Measurements from ENCODE around the gene FYB1. TPM values are rescaled to one million over a fixed set of nuclear protein-coding genes. Genes with fewer than 3 reads are reported as not detected.

Gene FYB1
- total RNA-seq, 1 experiment from 2014 or later = not detected

DNA sequence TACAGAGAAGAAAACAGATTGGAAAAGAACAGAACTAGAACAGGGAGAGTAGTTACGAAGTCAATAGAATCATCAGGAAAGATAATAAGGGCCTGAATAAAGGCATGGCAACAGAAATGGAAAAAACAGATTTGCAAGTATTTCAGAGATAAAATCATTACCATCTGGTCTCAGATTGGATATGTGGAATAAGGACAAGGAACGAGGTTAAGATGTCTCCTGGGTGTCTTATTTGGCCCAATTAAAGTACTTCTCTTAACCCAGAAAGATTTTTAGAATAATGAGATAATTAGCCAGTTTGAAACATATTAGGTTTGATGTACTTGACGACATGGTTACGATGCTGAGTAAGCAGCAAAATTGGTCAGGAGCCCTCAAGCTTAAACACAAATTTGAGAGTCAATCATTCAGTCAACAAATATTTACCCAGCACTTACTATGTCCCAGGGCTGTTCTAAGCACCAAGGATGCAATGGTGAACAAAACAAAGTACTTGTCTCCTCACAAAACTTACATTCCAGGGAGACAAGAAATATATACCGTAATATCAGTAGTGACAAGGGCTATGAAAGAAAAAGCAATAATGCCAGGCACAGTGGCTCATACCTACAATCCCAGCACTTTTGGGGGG, 163.5 kb downstream of the FYB1 start:
- no peak overlapping the region for H3K27ac ChIP-seq (ENCODE audit: insufficient read length, low read depth, low read length)

More for the DNA sequence above, 163.5 kb downstream of the FYB1 start:
- no peak overlapping the region for H2AFZ ChIP-seq (ENCODE audit: low read length)
- no peak overlapping the region for H3K9ac ChIP-seq (ENCODE audit: extremely low read depth, insufficient read length, low read length)
- no peaks in the 10 kb centered on the region for H3K4me1 ChIP-seq (ENCODE audit: insufficient read depth, low read length)
- Mint-ChIP-seq H3K27me3 (ENCODE audit: low read depth) (no peaks in the 10 kb centered on the region), H3K27ac (no peak overlapping the region), H3K4me1 (peaks cover 3 to 8% of the 10 kb centered on the region in 2 experiments), H3K36me3 (ENCODE audit: insufficient read depth in 1 of 3, low read depth in 3 of 3) (peaks cover 0 to 1% (median 0%) of the 10 kb centered on the region in 3 experiments; a peak in 1 of 7 replicates), H3K4me3 (no peak overlapping the region), H3K9me3 (no peaks in the 10 kb centered on the region)
- H3K4me2 ChIP-seq (ENCODE audit: insufficient read depth, insufficient read length, low read length) = no peak overlapping the region
- H3K79me1 ChIP-seq (ENCODE audit: insufficient read depth, low read depth, low read length, poor library complexity, severe bottlenecking) = no peaks in the 10 kb centered on the region
- H2BK15ac ChIP-seq (ENCODE audit: low read depth, low read length) = no peak overlapping the region
- no peak overlapping the region for H3K14ac ChIP-seq (ENCODE audit: insufficient read depth, low read length)
- no peak overlapping the region for H3K56ac ChIP-seq (ENCODE audit: insufficient read length, low read depth, low read length)
- DNase-seq = no peak
- no peak overlapping the region for H2BK12ac ChIP-seq (ENCODE audit: insufficient read length, low read depth, low read length)
- no peaks in the 10 kb centered on the region; the same call in 1 of the 2 replicates for H3K79me2 ChIP-seq (ENCODE audit: insufficient read depth, low read length)
- TF ChIP-seq, protein P1, sequence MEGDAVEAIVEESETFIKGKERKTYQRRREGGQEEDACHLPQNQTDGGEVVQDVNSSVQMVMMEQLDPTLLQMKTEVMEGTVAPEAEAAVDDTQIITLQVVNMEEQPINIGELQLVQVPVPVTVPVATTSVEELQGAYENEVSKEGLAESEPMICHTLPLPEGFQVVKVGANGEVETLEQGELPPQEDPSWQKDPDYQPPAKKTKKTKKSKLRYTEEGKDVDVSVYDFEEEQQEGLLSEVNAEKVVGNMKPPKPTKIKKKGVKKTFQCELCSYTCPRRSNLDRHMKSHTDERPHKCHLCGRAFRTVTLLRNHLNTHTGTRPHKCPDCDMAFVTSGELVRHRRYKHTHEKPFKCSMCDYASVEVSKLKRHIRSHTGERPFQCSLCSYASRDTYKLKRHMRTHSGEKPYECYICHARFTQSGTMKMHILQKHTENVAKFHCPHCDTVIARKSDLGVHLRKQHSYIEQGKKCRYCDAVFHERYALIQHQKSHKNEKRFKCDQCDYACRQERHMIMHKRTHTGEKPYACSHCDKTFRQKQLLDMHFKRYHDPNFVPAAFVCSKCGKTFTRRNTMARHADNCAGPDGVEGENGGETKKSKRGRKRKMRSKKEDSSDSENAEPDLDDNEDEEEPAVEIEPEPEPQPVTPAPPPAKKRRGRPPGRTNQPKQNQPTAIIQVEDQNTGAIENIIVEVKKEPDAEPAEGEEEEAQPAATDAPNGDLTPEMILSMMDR (conservative IDR thresholded peaks at IDR 0.05) = no peak
- no peaks in the 10 kb centered on the region for H3K23me2 ChIP-seq (ENCODE audit: insufficient read length, low read depth, low read length, poor library complexity, severe bottlenecking)
- no peaks in the 10 kb centered on the region for H3K27me3 ChIP-seq (ENCODE audit: insufficient read depth, low read length)
- no peaks in the 10 kb centered on the region for H4K20me1 ChIP-seq (ENCODE audit: control insufficient read depth, insufficient read depth, insufficient read length)
- H2BK120ac ChIP-seq (ENCODE audit: low read depth, low read length, poor library complexity, severe bottlenecking) = no peak overlapping the region
- no peak overlapping the region for H4K91ac ChIP-seq (ENCODE audit: insufficient read length, low read depth, low read length)
- no peak overlapping the region for H3T11ph ChIP-seq (ENCODE audit: low read length)
- no peak overlapping the region for H2BK20ac ChIP-seq (ENCODE audit: low read depth, low read length, poor library complexity, severe bottlenecking)
- WGBS (ENCODE audit: extremely low coverage, insufficient read length, low lambda C conversion rate) = no CpG with 5 or more reads among the region's 5 CpGs
- no peak overlapping the region for H2BK5ac ChIP-seq (ENCODE audit: insufficient read length, low read length)
- H4K8ac ChIP-seq (replicated peaks; ENCODE audit: insufficient read length, low read depth, low read length) = no peak overlapping the region
- H3K9me3 ChIP-seq (ENCODE audit: control insufficient read depth, low read depth, low read length) = no peaks in the 10 kb centered on the region
- no peak overlapping the region for H3K23ac ChIP-seq (ENCODE audit: insufficient read length, low read depth, low read length)
- no peak overlapping the region for H3K18ac ChIP-seq (ENCODE audit: insufficient read length, low read depth, low read length)
- H2AK5ac ChIP-seq (ENCODE audit: insufficient read length, low read length) = no peak overlapping the region
- no peak overlapping the region for H3K4ac ChIP-seq (ENCODE audit: low read depth, low read length)
- no peak overlapping the region for H4K5ac ChIP-seq (ENCODE audit: insufficient read length, low read depth, low read length)

Other genes starting within 250 kb of the FYB1 start
- 14.0 and 20.9 TPM in 2 replicates for gene RICTOR, start 145.2 kb downstream of the FYB1 start, total RNA-seq (2021)
- not detected in 2 replicates for gene C9, start 144.9 kb upstream of the FYB1 start, total RNA-seq (2021)
- 2.3 and 2.7 TPM in 2 replicates for gene DAB2, start 205.4 kb upstream of the FYB1 start, total RNA-seq (2021)

All from H9 (cell line).